Uterus (tissue), 2 donors: ENCODE data around the gene SMIM36.

Source experiments
- POLR2A ChIP-seq, 2 donors: fragments of 450-650 bp; IDR thresholded peaks; one replicate each; pipeline ENCODE4 v1.6.1; 2016; ENCODE audit warnings: antibody characterized with exemption in 2 of 2, mild to moderate bottlenecking in 1 of 2, moderate library complexity in 1 of 2
- TF ChIP-seq, protein P1 (sequence below), 4 experiments: fragments of 200-600 bp in 2 of 4; fragments of 450-650 bp in 2 of 4; sonication (generic) in 2 of 4; IDR thresholded peaks; one replicate each; pipeline ENCODE4 v1.5.1; 2016 to 2019; ENCODE audit warnings: antibody characterized with exemption in 4 of 4, mild to moderate bottlenecking in 2 of 4, moderate library complexity in 1 of 4

DNA sequence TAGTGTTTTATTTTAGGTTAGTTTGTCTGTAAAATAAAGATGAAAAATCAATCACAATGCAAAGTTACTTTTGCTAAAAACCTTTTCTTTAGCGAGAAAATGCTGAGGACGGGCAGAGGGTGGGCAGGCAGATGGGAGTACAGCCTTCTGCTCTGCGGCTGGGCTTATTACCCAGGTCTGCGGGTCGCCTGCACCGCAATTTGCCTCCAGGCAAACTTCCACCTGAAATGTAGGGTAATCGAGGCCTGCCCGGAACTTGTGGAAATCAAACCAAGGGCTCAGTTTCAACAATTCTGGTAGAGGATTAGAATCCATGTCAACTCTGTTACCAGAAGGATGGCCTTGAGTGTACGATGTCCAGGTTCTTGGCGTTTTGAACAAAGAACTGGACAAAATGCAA is 67.3 kb downstream of the SMIM36 start:
- TF ChIP-seq, protein P1, sequence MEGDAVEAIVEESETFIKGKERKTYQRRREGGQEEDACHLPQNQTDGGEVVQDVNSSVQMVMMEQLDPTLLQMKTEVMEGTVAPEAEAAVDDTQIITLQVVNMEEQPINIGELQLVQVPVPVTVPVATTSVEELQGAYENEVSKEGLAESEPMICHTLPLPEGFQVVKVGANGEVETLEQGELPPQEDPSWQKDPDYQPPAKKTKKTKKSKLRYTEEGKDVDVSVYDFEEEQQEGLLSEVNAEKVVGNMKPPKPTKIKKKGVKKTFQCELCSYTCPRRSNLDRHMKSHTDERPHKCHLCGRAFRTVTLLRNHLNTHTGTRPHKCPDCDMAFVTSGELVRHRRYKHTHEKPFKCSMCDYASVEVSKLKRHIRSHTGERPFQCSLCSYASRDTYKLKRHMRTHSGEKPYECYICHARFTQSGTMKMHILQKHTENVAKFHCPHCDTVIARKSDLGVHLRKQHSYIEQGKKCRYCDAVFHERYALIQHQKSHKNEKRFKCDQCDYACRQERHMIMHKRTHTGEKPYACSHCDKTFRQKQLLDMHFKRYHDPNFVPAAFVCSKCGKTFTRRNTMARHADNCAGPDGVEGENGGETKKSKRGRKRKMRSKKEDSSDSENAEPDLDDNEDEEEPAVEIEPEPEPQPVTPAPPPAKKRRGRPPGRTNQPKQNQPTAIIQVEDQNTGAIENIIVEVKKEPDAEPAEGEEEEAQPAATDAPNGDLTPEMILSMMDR (IDR thresholded peaks at IDR 0.05) = no peak
- no peak for TF ChIP-seq POLR2A (IDR thresholded peaks at IDR 0.05)
